H1 (cell line): ENCODE measurements around the gene ALK. TPM values are rescaled to one million over a fixed set of nuclear protein-coding genes. Genes with fewer than 3 reads are reported as not detected.

Source experiments
- BACH1 ChIP-seq: IDR thresholded peaks from 2 replicates; pipeline ENCODE4 v1.6.1; 2012; ENCODE audit warnings: low read length, improper control_type of control experiment
- BRCA1 ChIP-seq: IDR thresholded peaks from 2 replicates; pipeline ENCODE4 v1.6.1; 2012; ENCODE audit warnings: low read depth, low read length, improper control_type of control experiment
- PHF8 ChIP-seq: fragments of 200-600 bp; sonication (generic); conservative IDR thresholded peaks from 2 replicates; pipeline ENCODE4 v1.7.1; 2012; ENCODE audit warnings: low read depth, mild to moderate bottlenecking, inconsistent platforms, low read length, moderate library complexity
- RNF2 ChIP-seq: fragments of 200-900, 300-1000 bp; sonication (generic); IDR thresholded peaks from 2 replicates; pipeline ENCODE4 v1.7.1; 2016; ENCODE audit warnings: borderline replicate concordance, low read depth, mild to moderate bottlenecking, antibody characterized with exemption, low read length; ENCODE audit not compliant: poor library complexity, severe bottlenecking; ENCODE audit errors: missing control alignments
- polyA plus RNA-seq, 7 experiments: library from polyadenylated mRNA; depleted of rRNA in 3 of 7; stranded (reverse) in 5 of 7; unstranded in 2 of 7; fragments of >200 nt in 5 of 7; fragments of 200-250 nt in 2 of 7; gene quantifications; 1 replicate in 5 of 7; 2 replicates in 1 of 7; 4 replicates in 1 of 7; pipeline versions ENCODE4 v1.2.1 to v1.2.3, GENCODE V29; 2011 to 2013; ENCODE audit warnings: missing spikeins in 2 of 7, mixed read lengths in 2 of 7
- total RNA-seq: library from RNA; stranded (reverse); fragmentation: NEBNext Ultra II Directional; extraction: Animal tissue kit (Norgen Biotek cat#: 25700); gene quantifications from 2 replicates; pipeline ENCODE4 v1.2.1, GENCODE V29; 2021
- TF ChIP-seq, protein P1 (sequence below): IDR thresholded peaks from 2 replicates; pipeline ENCODE4 v1.6.1; 2012; ENCODE audit warnings: inconsistent platforms
- TF ChIP-seq, protein P2 (sequence below): fragments of 300-600 bp; sonication (generic); IDR thresholded peaks from 2 replicates; pipeline ENCODE4 v1.7.1; 2012; ENCODE audit warnings: low read length, moderate library complexity, mild to moderate bottlenecking, inconsistent platforms; ENCODE audit not compliant: insufficient replicate concordance

ALK gene
- total and polyA plus RNA-seq, 2 of the 8 experiments (the other 6 are each of a cell fraction or from before 2014, with no cell fraction given) = 0.02 to 0.09 TPM

DNA sequence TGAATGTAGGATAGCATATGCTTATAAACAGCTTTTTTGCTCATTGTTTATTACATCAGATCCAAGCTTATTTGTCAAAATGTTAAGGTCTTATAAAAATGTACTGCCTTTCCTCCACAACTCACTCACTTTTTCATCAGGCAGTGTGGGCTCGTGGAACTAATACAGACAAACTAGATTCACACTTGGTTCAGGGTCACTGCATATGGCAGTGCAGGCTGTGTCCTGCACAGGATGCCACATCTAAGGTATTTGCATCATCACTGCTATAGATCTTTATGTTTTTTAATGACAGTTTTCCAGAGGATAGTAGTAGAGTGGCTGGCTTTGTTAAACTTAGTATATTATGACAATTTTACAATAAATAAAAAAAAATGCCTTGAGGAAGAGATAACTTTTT is 425.2 kb downstream of the ALK start (continued):
- TF ChIP-seq PHF8 = no peak
- TF ChIP-seq, protein P1, sequence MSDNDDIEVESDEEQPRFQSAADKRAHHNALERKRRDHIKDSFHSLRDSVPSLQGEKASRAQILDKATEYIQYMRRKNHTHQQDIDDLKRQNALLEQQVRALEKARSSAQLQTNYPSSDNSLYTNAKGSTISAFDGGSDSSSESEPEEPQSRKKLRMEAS = no peak
- TF ChIP-seq BRCA1 = no peak
- no peak for TF ChIP-seq RNF2
- TF ChIP-seq, protein P2, sequence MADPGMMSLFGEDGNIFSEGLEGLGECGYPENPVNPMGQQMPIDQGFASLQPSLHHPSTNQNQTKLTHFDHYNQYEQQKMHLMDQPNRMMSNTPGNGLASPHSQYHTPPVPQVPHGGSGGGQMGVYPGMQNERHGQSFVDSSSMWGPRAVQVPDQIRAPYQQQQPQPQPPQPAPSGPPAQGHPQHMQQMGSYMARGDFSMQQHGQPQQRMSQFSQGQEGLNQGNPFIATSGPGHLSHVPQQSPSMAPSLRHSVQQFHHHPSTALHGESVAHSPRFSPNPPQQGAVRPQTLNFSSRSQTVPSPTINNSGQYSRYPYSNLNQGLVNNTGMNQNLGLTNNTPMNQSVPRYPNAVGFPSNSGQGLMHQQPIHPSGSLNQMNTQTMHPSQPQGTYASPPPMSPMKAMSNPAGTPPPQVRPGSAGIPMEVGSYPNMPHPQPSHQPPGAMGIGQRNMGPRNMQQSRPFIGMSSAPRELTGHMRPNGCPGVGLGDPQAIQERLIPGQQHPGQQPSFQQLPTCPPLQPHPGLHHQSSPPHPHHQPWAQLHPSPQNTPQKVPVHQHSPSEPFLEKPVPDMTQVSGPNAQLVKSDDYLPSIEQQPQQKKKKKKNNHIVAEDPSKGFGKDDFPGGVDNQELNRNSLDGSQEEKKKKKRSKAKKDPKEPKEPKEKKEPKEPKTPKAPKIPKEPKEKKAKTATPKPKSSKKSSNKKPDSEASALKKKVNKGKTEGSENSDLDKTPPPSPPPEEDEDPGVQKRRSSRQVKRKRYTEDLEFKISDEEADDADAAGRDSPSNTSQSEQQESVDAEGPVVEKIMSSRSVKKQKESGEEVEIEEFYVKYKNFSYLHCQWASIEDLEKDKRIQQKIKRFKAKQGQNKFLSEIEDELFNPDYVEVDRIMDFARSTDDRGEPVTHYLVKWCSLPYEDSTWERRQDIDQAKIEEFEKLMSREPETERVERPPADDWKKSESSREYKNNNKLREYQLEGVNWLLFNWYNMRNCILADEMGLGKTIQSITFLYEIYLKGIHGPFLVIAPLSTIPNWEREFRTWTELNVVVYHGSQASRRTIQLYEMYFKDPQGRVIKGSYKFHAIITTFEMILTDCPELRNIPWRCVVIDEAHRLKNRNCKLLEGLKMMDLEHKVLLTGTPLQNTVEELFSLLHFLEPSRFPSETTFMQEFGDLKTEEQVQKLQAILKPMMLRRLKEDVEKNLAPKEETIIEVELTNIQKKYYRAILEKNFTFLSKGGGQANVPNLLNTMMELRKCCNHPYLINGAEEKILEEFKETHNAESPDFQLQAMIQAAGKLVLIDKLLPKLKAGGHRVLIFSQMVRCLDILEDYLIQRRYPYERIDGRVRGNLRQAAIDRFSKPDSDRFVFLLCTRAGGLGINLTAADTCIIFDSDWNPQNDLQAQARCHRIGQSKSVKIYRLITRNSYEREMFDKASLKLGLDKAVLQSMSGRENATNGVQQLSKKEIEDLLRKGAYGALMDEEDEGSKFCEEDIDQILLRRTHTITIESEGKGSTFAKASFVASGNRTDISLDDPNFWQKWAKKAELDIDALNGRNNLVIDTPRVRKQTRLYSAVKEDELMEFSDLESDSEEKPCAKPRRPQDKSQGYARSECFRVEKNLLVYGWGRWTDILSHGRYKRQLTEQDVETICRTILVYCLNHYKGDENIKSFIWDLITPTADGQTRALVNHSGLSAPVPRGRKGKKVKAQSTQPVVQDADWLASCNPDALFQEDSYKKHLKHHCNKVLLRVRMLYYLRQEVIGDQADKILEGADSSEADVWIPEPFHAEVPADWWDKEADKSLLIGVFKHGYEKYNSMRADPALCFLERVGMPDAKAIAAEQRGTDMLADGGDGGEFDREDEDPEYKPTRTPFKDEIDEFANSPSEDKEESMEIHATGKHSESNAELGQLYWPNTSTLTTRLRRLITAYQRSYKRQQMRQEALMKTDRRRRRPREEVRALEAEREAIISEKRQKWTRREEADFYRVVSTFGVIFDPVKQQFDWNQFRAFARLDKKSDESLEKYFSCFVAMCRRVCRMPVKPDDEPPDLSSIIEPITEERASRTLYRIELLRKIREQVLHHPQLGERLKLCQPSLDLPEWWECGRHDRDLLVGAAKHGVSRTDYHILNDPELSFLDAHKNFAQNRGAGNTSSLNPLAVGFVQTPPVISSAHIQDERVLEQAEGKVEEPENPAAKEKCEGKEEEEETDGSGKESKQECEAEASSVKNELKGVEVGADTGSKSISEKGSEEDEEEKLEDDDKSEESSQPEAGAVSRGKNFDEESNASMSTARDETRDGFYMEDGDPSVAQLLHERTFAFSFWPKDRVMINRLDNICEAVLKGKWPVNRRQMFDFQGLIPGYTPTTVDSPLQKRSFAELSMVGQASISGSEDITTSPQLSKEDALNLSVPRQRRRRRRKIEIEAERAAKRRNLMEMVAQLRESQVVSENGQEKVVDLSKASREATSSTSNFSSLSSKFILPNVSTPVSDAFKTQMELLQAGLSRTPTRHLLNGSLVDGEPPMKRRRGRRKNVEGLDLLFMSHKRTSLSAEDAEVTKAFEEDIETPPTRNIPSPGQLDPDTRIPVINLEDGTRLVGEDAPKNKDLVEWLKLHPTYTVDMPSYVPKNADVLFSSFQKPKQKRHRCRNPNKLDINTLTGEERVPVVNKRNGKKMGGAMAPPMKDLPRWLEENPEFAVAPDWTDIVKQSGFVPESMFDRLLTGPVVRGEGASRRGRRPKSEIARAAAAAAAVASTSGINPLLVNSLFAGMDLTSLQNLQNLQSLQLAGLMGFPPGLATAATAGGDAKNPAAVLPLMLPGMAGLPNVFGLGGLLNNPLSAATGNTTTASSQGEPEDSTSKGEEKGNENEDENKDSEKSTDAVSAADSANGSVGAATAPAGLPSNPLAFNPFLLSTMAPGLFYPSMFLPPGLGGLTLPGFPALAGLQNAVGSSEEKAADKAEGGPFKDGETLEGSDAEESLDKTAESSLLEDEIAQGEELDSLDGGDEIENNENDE = no peak
- TF ChIP-seq BACH1 = no peak
